Superior temporal gyrus (tissue), 1 donor: Measurements from ENCODE around the gene PRPSAP2.
"Not testable (repeated sequence)": the region's sequence is repeated elsewhere in the genome, so short reads cannot be mapped to it uniquely, and the experiment has no call there.

Experiments used
- DNase-seq: peaks from one replicate; pipeline ENCODE4 v3.0.0-alpha.2; 2016; ENCODE audit errors: extremely low spot score

The PRPSAP2 gene, protein sequence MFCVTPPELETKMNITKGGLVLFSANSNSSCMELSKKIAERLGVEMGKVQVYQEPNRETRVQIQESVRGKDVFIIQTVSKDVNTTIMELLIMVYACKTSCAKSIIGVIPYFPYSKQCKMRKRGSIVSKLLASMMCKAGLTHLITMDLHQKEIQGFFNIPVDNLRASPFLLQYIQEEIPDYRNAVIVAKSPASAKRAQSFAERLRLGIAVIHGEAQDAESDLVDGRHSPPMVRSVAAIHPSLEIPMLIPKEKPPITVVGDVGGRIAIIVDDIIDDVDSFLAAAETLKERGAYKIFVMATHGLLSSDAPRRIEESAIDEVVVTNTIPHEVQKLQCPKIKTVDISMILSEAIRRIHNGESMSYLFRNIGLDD

DNA sequence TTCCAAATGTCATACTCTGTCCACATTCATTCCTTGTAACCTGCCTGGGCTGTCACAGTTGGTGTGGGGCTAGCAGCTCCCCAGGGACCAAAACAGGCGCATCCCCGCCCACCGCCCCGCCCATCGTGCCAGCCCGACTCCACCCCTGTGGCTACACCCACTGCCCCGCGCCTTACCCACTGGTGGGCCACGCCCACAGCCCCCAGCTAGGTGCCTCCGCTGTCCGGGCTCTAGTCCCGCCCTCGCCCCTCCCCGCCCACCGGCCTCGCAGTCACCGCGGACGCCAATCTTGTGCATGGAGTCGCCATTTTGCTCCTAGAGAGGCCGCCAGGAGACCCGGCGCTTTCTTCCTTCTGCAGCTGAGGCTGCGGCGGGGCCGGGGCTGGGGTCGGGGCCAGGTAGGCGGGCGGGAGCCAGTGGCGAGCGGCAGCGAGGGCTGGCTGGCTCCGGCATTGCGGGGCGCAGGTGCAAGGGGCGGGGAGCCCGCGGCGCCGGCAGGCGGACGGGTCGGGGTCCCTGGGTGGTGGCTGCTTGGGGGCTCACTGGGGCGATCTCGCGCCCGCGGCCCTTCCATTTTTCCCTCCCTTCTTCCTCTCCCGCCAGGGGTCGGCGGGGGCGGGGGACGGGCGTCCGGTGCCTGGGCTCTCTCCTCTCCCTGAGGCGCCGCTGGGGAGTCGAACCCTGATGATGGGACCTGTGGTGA is at the start of gene PRPSAP2:
Gene PRPSAP2 (plus strand): TSS at position 268 of the 703 bp plus-strand sequence. CDS start 7,703 bp downstream, outside the sequence.
- peak; percentile 89 for DNase-seq

DNA sequence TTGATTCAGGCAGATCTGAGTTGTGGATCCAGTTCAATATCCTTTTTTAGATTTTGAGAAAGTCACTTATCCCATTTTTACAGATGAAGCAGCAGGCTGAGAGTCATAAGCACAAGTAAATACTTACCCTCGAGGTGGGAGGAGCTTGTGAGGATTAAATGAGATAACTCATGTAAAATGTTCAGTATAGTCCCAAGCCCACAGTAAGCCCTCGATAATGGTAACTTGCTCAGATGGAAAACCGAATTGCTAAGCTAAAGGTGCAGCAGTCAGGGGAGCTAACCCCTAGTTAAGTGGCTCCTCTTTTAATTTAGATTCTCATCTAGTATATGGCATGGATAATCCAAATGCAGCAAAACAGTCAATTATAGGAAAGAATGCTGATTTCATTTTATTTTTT is 42.0 kb upstream of the PRPSAP2 start:
- DNase-seq: not testable (repeated sequence)

DNA sequence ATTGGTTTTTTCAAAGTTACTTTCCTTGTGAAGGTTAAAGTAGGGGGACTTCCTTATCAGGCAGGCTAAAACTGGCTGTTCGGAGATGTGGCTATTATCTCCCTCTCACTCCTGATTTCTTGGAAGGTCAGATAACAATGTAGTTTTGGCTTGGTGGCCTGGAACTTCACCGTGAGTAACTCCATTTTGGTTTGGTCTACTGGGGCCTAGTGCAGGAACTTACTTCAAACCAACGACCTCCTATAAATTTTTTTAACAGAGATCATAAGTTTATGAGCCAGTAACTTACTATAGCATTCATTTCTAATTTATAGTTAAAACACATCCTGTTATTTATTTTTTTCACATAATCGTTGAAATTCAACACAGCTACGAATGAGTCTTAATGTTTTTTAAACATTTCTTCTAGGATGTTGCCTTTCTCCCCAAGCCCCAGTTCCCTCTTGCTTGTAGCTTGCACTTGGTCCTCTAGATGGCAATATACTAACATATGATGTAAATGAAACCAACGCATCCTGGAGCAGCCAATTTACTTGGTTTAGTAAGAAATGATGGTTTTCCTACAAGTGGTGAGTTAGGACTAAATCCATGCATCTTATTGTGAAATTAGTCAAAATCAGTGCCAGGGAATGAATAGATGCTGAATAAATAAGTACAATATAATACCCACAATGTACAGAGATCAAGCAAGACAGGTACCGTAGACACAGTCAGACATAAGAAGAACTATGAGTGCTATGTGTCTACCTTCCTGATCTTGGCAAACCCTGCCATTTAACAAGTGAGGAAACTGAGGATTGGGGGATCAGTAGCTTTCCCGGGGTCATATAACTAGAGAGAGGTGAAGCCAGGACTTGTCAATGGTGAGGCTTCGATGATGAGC is 41.2 kb upstream of the PRPSAP2 start:
- DNase-seq: peak; percentile 88

DNA sequence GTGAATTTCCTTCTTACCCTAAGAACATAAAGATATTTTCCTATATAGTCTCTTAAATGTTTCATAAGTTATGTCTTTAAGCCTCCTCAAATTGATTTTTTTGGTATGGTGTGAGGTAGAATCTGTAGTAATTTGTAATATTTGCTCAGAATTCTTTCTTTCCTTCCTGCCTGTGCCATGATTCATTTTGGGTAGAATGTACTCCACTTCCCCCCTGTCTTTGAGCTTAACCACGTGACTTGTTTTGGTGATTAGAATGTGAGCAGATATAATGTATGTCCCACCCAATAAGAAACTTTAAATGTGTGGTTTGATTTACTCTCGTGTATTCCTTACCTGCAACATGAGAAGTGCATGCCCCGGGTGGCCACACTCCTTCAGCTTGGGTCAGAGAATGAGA is 36.5 kb upstream of the PRPSAP2 start:
- not testable (repeated sequence) for DNase-seq

DNA sequence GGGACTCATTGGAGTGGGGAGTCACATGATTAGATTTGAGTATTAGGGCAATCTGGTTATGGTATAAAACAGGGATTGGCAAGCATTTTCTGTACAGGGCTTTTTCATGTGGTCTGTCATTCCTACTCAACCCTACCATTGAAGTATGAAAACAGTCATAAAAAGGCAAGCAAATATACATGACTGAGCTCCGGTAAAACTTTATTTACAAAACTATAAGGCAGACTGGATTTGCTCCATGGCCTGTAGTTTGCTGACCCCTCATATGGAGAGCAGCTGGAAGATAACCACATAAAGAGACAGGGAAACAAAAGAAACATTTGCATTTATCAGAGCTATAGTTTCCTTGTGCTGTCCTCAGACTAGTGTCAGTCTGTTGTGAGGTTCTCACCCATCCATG is 30.3 kb upstream of the PRPSAP2 start:
- DNase-seq: not testable (repeated sequence)

DNA sequence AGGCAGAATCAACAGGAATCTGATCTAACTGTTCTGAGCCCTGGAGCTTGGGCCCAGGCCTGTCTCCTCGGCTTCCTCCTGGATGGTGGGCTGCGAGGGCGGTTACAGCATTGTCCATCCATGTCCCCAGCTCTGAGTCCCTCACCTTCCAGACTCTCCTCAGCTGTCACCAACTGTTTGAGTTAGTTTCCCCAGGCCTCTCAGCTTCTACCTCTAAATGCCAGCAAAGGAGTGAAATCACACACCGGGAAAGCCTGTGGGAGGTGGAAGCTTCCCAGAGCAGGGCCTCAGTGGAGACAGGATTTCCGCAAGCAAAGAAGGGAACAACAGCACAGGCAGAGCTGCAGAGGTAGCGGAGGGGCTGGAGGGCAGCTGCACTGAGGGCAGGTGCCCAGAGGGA is 9.4 kb upstream of the PRPSAP2 start:
- no peak for DNase-seq

DNA sequence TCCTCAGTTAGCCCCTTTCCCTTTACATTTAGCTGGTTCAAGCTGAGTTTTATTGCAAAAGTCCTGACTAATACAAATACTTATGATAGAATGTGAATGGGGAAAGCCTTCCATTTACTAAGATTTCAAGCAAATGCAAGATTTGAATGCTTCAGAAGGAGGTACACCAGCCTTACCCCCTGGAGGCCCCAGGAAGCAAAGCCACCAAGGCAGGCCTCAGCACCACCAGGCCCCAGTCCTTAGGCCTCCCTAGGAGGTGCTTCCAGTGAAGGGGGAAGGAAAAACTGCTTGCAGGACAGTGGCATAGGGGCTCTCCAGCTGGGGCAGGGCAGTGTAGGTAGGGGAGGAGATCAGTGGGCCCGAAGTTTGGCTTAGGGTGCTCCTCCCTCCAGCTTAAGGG is 7.3 kb upstream of the PRPSAP2 start:
- DNase-seq: no peak

DNA sequence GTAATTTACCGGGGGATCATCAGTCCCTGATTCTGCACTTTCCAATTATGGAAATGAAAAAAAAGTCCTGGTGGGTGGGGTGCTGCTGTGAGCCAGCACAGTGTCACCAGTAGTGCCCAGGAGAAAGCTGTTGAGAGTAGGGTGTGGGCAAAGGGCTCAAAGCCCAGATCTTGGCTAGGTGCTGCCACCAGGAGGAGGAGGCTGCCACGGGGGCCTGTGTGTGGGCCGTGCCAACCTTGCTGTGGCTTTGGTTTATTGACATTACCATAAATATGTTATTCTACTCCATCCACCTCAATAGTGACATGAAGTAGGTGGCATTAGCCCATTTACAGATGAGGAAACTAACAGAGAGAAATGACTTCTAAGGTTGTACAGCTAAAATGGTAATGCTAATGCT is 6.7 kb upstream of the PRPSAP2 start:
- no peak for DNase-seq

DNA sequence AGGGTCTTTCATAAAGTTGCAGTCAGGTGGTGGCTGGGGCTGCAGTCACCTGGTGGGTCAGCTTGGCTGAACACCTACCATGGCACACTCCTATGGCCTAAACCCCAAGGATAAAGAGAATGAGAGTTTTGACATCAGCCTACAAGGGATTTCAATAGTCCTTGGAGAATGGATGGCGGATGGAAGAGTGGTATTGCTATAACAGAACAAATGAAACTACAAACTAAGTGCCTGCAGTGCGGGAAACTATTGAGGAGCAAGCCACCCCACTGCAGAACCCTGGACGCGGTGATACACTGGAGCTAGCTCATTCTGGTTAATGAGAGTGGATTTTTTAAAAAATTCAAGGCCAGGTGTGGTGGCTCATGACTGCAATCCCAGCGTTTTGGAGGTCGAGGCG is 3.0 kb upstream of the PRPSAP2 start:
- no peak for DNase-seq

DNA sequence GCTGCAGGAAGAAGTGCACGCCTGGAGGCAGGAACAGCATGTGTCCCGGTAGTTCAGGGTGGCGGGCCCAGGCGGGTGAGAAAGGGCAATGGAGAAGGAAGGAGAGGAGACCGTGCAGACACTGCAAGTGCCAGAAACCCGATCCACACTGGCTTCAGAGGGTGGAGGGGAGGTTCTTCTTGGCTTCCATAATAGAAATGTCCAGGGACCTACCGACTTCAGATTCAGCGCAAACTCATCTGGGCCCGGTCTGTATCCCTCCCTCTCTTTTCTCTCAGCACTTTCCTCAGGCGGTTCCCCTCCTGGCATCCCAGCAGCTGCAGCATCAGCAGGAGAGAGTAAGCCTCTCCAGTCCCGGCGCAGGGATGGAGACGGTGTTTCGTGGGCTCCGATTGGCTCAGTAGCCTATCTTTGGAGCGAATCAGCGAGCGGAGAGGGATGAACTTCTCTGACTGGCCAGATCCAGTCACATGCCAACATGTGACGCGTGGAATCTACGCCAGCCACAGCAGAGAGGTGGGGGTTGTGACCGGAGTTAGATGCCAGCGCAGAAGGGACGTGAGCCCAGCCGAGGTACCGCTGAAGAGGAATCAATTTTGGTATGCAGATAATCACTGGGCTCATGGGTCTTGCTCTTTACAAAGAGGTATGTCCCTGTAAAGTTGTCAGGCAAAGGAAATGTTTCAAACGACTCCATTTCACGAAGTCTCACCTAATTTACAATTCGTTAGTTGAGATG is 1.9 kb upstream of the PRPSAP2 start:
- peak; percentile 99 for DNase-seq

DNA sequence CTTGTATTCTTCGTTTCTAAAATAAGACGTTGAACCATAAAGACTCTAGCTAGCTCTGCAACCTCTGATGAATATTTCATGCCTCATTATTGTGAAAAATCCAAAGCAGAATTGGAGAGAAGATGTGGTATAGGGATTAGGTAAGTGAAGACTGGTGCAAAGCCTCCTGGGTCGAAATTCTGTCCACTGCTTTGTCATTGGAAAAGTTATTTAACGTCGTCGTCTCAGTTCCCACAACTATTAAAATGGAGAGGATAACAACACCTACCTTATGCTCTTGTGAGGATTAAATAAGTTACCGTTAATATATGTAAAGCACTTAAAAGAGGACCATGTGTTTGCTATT is 1.4 kb upstream of the PRPSAP2 start:
- no peak for DNase-seq

DNA sequence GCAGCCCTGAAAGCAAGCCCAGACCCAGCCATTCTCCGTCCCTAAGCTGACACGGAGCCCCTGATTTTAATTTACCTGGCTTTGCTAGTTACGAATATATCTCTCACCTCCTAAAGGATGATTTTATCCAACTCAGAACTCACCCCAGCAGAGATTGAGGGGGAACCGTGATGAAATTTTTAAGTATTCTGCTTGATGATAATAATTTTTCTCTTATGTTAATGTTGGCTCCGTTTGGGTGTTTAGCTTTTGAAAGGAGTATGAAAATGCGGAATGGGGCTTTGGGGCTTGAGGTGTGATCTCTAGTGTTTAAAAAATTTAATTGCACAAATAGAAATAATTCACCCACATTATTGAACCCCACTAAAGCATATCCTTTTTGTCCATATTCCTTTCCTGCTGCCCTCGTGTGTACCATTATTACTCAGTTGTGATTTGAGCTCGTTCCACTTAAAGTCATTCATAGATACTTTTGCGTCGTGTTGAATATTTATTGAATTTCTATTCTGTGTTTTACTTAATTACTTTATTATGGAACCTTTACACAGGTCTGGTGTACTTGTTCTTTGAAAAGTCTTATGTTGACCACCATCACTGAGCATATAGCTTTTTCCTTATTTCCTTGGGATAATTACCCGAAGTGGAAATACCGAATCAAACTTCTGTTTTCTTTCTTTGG is 775 bp downstream of the PRPSAP2 start:
- DNase-seq: peak; percentile 76

DNA sequence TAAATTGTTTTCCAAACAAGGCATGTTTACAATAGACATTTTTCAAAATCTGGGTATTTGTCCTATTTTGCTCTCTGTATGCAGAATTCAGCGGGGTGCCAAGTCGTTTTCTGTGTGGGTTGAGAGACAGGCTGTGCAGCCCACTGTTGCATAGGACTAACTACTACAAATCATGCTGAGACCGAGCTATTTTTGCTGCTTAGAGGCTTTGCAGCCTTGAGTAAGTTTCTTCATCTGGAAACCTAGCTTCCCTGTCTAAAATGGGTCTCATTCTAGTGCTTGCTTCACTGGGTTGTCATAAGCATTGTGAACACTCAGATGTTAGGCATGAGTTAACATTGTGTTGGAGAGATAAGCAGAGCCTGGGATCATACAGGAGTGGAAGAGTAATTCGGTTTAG is 1.3 kb downstream of the PRPSAP2 start:
- no peak for DNase-seq

DNA sequence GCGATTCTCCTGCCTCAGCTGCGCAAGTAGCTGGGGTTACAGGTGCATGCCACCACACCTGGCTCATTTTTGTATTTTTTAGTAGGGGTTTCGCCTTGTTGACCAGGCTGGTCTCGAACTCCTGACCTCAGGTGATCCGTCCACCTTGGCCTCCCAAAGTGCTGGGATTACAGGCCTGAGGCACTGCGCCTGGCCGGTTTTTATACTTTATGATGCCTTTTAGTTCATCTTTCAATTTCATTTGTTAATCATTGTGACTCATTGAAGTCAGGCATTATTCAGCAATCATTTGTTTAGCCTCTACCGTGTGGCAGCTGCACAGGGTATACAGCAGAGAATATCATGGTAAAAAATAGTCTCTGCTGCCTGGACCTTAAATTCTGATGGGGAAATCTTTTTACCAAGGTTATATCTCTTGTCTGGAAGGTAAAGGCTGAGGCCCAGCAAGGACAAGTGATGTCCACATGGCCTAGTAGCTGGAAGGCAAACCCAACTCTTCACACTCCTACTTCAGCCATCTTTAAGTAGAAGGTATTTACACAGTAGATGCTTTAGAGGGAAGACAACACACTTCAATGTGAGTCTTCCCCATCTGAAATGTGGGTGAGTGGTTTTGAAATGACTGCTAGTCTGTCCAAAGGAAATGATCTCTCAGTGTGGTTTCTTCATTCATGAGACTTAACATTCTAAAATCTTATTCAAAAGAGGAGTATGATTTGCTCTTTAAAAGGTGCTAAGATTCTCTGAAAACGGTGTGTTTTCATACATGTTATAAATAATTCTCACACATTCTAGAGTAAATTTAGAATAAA is 2.4 kb downstream of the PRPSAP2 start:
- DNase-seq: peak; percentile 14

DNA sequence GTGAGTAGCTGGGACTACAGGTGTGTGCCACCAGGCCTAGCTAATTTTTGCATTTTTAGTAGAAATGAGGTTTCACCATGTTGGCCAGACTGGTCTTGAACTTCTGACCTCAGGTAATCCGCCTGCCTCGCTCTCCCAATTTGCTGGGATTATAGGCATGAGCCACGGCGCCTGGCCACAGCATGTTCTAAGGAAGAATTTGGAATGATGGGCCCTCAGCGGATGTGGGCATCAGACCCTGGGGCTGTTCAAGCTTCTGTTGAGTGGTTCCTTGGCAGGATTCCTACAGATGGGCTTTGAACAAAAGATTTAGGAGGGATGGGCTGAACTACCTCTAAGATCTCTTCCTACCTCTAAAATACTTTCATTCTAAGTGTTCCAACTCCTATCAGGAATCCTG is 4.1 kb downstream of the PRPSAP2 start:
- DNase-seq: no peak

DNA sequence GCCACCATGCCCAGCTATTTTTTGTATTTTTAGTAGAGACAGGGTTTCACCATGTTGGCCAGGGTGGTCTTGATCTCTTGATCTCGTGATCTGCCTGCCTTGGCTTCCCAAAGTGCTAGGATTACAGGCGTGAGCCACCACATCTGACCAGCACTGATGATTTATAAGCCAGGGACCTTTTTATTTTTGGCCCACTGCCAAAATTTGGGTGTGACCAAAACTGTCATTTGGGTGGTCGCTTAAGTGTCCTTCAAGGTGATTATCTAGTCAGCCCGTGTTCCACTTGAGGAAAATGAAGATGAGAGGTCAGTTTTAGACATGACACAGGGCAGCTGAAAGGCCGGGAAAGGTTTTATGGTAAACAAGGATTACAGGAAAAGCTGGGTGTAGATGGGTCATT is 7.1 kb downstream of the PRPSAP2 start:
- DNase-seq: not testable (repeated sequence)

DNA sequence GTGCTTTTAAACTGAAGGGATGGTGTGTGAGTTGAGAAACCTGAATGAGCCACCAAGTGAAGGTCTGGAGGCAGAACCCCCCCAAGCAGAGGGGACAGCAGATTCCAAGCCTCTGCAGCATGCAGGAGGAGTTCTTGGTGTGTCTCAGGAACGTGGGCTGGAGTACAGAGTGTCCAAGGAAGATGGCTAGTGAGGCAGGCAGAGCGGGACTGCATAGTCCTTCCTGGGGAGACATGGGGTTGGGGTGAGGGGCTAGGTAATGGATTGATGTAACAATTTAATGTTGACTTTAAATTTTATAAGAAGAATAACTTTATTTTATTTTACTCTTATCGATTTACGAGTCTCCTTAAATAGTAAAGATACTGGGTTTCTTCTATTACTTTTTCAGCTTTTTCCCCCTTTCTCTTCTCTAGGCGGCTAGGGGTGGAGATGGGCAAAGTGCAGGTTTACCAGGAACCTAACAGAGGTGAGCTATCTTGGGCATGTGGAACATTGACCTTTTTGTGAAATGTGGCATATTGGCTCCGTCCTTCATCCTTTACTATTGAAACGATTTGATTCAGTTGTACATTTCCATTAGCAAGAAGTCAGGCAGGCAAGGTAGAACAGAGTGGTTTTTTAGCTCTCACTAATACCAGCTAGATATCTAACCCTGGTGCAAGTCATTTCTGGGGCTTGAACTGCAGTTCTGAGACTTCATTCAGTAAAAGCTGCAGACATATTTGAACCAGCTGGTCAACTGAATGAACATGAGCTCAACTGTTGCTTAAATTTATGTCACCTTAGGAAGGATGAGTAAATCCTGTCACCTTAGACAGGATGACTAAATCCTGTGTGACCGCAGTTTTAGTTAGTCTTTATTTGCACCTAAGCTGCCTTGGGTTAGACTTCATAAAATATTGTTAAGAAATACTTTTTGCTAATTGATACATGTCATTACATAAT is 9.2 kb downstream of the PRPSAP2 start:
- no peak for DNase-seq

DNA sequence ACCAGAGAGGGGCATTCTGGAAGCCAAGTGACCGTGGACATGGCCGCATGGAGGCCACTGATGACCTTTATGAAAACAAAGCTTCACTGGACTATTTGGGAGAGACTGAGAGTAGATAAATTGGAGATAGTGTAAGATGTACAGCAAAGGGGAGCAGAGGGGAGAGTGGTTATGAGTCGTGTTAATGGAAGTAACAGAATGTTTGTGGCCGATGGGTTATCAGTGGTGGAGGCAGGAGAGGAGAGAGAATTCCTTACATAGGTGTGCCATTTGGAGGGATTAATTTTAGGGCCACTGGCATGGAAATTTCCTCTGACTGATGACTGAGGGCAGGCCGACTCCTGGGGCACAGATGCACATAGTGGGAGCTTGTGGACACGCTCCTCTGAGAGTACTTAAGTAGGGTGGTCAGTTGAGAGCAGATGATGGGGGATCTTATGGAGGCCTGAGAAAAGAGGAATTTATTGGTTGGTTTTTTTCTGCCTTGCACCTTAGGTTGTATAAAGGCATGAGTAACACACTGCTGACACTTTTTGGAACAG is 19.2 kb downstream of the PRPSAP2 start:
- no peak for DNase-seq

DNA sequence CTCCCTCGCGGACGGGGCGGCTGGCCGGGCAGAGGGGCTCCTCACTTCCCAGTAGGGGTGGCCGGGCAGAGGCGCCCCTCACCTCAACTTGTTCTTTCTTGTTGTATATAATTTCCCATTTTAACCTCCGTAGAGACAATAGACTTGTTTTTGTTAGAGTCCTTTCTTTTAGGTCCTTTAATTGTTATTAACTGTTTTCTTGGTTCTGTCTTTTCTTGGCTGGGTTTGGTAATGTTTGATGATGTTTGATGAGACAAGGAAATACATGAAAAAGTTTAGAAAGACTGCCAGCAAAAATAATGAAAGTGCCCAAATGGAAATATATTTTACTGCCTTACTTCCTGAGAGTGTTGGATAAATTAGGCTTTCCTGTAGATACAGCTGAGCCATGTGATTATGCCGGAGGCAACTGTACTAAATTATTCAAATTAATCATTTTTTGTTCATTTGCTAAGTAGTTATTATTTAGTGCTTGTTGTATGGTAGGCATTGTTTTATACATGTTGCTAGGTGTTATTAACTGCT is 30.9 kb downstream of the PRPSAP2 start:
- DNase-seq: no peak
